ENCODE measurements around the gene PRDX2. TPM values are rescaled to one million over a fixed set of nuclear protein-coding genes. Genes with fewer than 3 reads are reported as not detected.

PRDX2 gene
- total RNA-seq, 1 donor = 155 TPM

GRCh38 chr19:12793290-12794195, 8.1 kb downstream of the PRDX2 start:
- peak overlapping the region; percentile 92 for H3K27ac ChIP-seq (ENCODE audit: low read depth, low read length)
- H3K4me3 ChIP-seq (ENCODE audit: insufficient read depth, low read length) = peak overlapping the region; percentile 98
- H4K20me1 ChIP-seq (ENCODE audit: insufficient read depth, low read length) = peaks cover 12% of the 10 kb centered on the region
- peaks cover 24% of the 10 kb centered on the region for H3K4me1 ChIP-seq (ENCODE audit: insufficient read depth, low read length)
- no peak overlapping the region for H2AFZ ChIP-seq (ENCODE audit: low read length)
- no peaks in the 10 kb centered on the region for H3K27me3 ChIP-seq (ENCODE audit: insufficient read depth, low read length)
- TF ChIP-seq CTCF (IDR thresholded peaks at IDR 0.05; ENCODE audit: extremely low read depth, low read depth, low read length) = no peak
- H3K79me2 ChIP-seq (ENCODE audit: insufficient read depth, low read length) = peaks cover 21% of the 10 kb centered on the region
- no peaks in the 10 kb centered on the region for H3K36me3 ChIP-seq (ENCODE audit: insufficient read depth, low read length)
- DNase-seq (ENCODE audit: insufficient read length, low spot score, missing footprints) = peak; percentile 99
- peak overlapping the region; percentile 88 for H3K4me2 ChIP-seq (ENCODE audit: insufficient read depth, low read length)
- no peaks in the 10 kb centered on the region for H3K9me3 ChIP-seq (ENCODE audit: low read depth, low read length)

GRCh38 chr19:12792853-12793289, 8.7 kb downstream of the PRDX2 start:
- Histone ChIP-seq H3K27me3 (ENCODE audit: insufficient read depth, low read length) (no peaks in the 10 kb centered on the region), H3K4me3 (ENCODE audit: insufficient read depth, low read length) (peak overlapping the region; percentile 98), H3K27ac (ENCODE audit: low read depth, low read length) (peak overlapping the region; percentile 92), H3K36me3 (ENCODE audit: insufficient read depth, low read length) (no peaks in the 10 kb centered on the region), H3K79me2 (ENCODE audit: insufficient read depth, low read length) (peaks cover 21% of the 10 kb centered on the region), H2AFZ (ENCODE audit: low read length) (no peak overlapping the region), H3K4me2 (ENCODE audit: insufficient read depth, low read length) (peak overlapping the region; percentile 88), H4K20me1 (ENCODE audit: insufficient read depth, low read length) (peaks cover 12% of the 10 kb centered on the region), H3K9me3 (ENCODE audit: low read depth, low read length) (no peaks in the 10 kb centered on the region), H3K4me1 (ENCODE audit: insufficient read depth, low read length) (peaks cover 30% of the 10 kb centered on the region)
- DNase-seq (ENCODE audit: insufficient read length, low spot score, missing footprints) = peak; percentile 89
- TF ChIP-seq CTCF (IDR thresholded peaks at IDR 0.05; ENCODE audit: extremely low read depth, low read depth, low read length) = no peak

GRCh38 chr19:12792051-12792852, 9.3 kb downstream of the PRDX2 start:
- no peaks in the 10 kb centered on the region for H3K36me3 ChIP-seq (ENCODE audit: insufficient read depth, low read length)
- H3K4me3 ChIP-seq (ENCODE audit: insufficient read depth, low read length) = peak overlapping the region; percentile 98
- peak; percentile 91 for DNase-seq (ENCODE audit: insufficient read length, low spot score, missing footprints)
- H4K20me1 ChIP-seq (ENCODE audit: insufficient read depth, low read length) = peaks cover 12% of the 10 kb centered on the region
- peaks cover 21% of the 10 kb centered on the region for H3K79me2 ChIP-seq (ENCODE audit: insufficient read depth, low read length)
- peak overlapping the region; percentile 92 for H3K27ac ChIP-seq (ENCODE audit: low read depth, low read length)
- H3K4me2 ChIP-seq (ENCODE audit: insufficient read depth, low read length) = peak overlapping the region; percentile 88
- H3K4me1 ChIP-seq (ENCODE audit: insufficient read depth, low read length) = peaks cover 30% of the 10 kb centered on the region
- TF ChIP-seq CTCF (IDR thresholded peaks at IDR 0.05; ENCODE audit: extremely low read depth, low read depth, low read length) = no peak
- no peak overlapping the region for H2AFZ ChIP-seq (ENCODE audit: low read length)
- H3K27me3 ChIP-seq (ENCODE audit: insufficient read depth, low read length) = no peaks in the 10 kb centered on the region
- no peaks in the 10 kb centered on the region for H3K9me3 ChIP-seq (ENCODE audit: low read depth, low read length)
